ENCODE data around the gene SOX13.

DNA sequence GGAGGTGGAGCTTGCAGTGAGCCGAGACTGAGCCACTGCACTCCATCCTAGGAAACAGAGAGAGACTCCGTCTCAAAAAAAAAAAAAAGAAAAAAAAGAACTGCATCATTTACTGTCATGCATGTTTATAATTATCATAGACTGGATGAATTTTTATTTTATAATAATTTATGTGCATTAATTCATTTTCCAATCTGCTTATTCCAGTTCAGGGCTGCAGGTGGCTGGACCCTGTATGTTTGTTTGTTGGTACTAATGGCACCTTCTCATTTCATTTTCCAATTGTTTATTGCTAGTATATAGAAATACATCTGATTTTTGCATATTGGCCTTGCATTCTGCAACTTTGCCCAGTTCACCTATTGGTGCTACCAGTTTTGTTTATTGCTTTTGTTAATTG, 19.0 kb upstream of the SOX13 start:
- TF ChIP-seq YY1 (IDR thresholded peaks at IDR 0.05; ENCODE audit: insufficient read depth, insufficient read length) (no peak), ZNF274 (IDR thresholded peaks at IDR 0.05; ENCODE audit: low read depth, low read length) (no peak), SUZ12 (IDR thresholded peaks at IDR 0.05; ENCODE audit: extremely low read depth, insufficient read depth, insufficient read length) (no peak)
